ENCODE results near the gene INTS11. TPM values are rescaled to one million over a fixed set of nuclear protein-coding genes. Genes with fewer than 3 reads are reported as not detected.
A peak's percentile ranks its signal among the peaks of the same experiment; 100 is the strongest.

Gene INTS11
- total and polyA plus RNA-seq, 2 of the 13 experiments (the other 11 are each of a cell fraction or from before 2014, with no cell fraction given) = 52.8 to 94.8 TPM

- peak; percentile 66; the same call in 1 of the 2 replicates for TF ChIP-seq KDM5A (IDR thresholded peaks at IDR 0.05; ENCODE audit: borderline replicate concordance, low read length)
- no peak for TF ChIP-seq ARNTL (CRISPR knock-in tag; IDR thresholded peaks at IDR 0.05)
- TF ChIP-seq TARDBP (CRISPR knock-in tag; IDR thresholded peaks at IDR 0.05) = no peak
- no peak for TF ChIP-seq HNF1A (IDR thresholded peaks at IDR 0.05; ENCODE audit: low read depth)
- TF ChIP-seq HNF1A (CRISPR knock-in tag; IDR thresholded peaks at IDR 0.05; ENCODE audit: borderline replicate concordance) = no peak
- 0 out of 2 replicates have a peak, but pooled peaks have one; percentile 47 for TF ChIP-seq IRF2 (CRISPR knock-in tag; IDR thresholded peaks at IDR 0.05)
- peak; percentile 30; the same call in 1 of the 2 replicates for TF ChIP-seq ZNF768 (CRISPR knock-in tag; IDR thresholded peaks at IDR 0.05)
- TF ChIP-seq FOSL2 (CRISPR knock-in tag; IDR thresholded peaks at IDR 0.05) = peak; percentile 12; the same call in 1 of the 2 replicates
- 0 out of 2 replicates have a peak, but pooled peaks have one; percentile 27 for TF ChIP-seq TEF (CRISPR knock-in tag; IDR thresholded peaks at IDR 0.05)
- peak; percentile 68; the same call in 1 of the 2 replicates for TF ChIP-seq ZNF430 (CRISPR knock-in tag; IDR thresholded peaks at IDR 0.05)
- TF ChIP-seq ZNF543 (CRISPR knock-in tag; IDR thresholded peaks at IDR 0.05) = no peak
- peak; percentile 64 for TF ChIP-seq FOXC1 (CRISPR knock-in tag; IDR thresholded peaks at IDR 0.05; ENCODE audit: borderline replicate concordance)
- TF ChIP-seq ZNF274 (CRISPR knock-in tag; IDR thresholded peaks at IDR 0.05) = no peak; the same call in 1 of the 2 replicates
- peak; percentile 77 for TF ChIP-seq MAF1 (CRISPR knock-in tag; IDR thresholded peaks at IDR 0.05; ENCODE audit: borderline replicate concordance)
- no peak for TF ChIP-seq CSRNP2 (CRISPR knock-in tag; conservative IDR thresholded peaks at IDR 0.05; ENCODE audit: low read depth)
- no peak; the same call in 1 of the 2 replicates for TF ChIP-seq LBX2 (CRISPR knock-in tag; IDR thresholded peaks at IDR 0.05; ENCODE audit: borderline replicate concordance)
- TF ChIP-seq SALL2 (CRISPR knock-in tag; IDR thresholded peaks at IDR 0.05) = no peak
- 0 out of 2 replicates have a peak, but pooled peaks have one; percentile 41 for TF ChIP-seq SAFB2 (CRISPR knock-in tag; IDR thresholded peaks at IDR 0.05; ENCODE audit: borderline replicate concordance, low read depth)
- TF ChIP-seq ZNF292 (CRISPR knock-in tag; IDR thresholded peaks at IDR 0.05; ENCODE audit: borderline replicate concordance, low read depth) = no peak
- peak; percentile 76; the same call in 1 of the 2 replicates for TF ChIP-seq ZNF558 (CRISPR knock-in tag; IDR thresholded peaks at IDR 0.05; ENCODE audit: borderline replicate concordance)
Observed at GRCh38 chr1:1324524-1325287, at the start of gene INTS11, which contains the start of gene CPTP (continued).
